Fibroblast of lung (primary cell): Measurements from ENCODE around the gene SPATA20. TPM values are rescaled to one million over a fixed set of nuclear protein-coding genes. Genes with fewer than 3 reads are reported as not detected.

Experiments used
- DNase-seq, 2 donors: peaks; one replicate each; pipeline versions ENCODE4 v3.0.0 to v3.0.0-alpha.2; 2010; ENCODE audit warnings: low read depth in 2 of 2
- H2AFZ ChIP-seq: 2 replicates; pipeline ENCODE4 v1.5.1; 2012; ENCODE audit warnings: low read length, control low read depth, inconsistent platforms
- H3K27ac ChIP-seq: 2 replicates; pipeline ENCODE4 v1.5.1; 2011; ENCODE audit warnings: low read length, control low read depth; ENCODE audit not compliant: insufficient read depth
- H3K27me3 ChIP-seq: 2 replicates; pipeline ENCODE4 v1.5.1; 2011; ENCODE audit warnings: mild to moderate bottlenecking, low read length; ENCODE audit not compliant: control insufficient read depth, insufficient read depth
- H3K36me3 ChIP-seq: 2 replicates; pipeline ENCODE4 v1.5.1; 2011; ENCODE audit warnings: low read length; ENCODE audit not compliant: control insufficient read depth, insufficient read depth
- H3K4me1 ChIP-seq: 2 replicates; pipeline ENCODE4 v1.5.1; 2011; ENCODE audit warnings: low read length; ENCODE audit not compliant: control insufficient read depth, insufficient read depth; ENCODE audit errors: extremely low read depth
- H3K4me2 ChIP-seq: 2 replicates; pipeline ENCODE4 v1.5.1; 2011; ENCODE audit warnings: low read length, control low read depth; ENCODE audit not compliant: insufficient read depth; ENCODE audit errors: extremely low read depth
- H3K4me3 ChIP-seq, 4 experiments: fragments of 200-600 bp in 1 of 4; sonication (generic) in 1 of 4; replicated peaks in 1 of 4; 2 replicates each; pipeline ENCODE4 v1.5.1; 2011 to 2016; ENCODE audit warnings: low read length in 4 of 4, low read depth in 3 of 4, mild to moderate bottlenecking in 3 of 4, control low read depth in 2 of 4, inconsistent platforms in 1 of 4, mixed read lengths in 1 of 4; ENCODE audit not compliant: insufficient read depth in 1 of 4; ENCODE audit errors: control extremely low read depth in 1 of 4
- H3K79me2 ChIP-seq: 2 replicates; pipeline ENCODE4 v1.5.1; 2012; ENCODE audit warnings: mild to moderate bottlenecking, low read length, inconsistent platforms; ENCODE audit not compliant: control insufficient read depth, insufficient read depth
- H3K9ac ChIP-seq: 2 replicates; pipeline ENCODE4 v1.5.1; 2011; ENCODE audit warnings: mild to moderate bottlenecking, low read length, control low read depth; ENCODE audit not compliant: insufficient read depth
- H3K9me3 ChIP-seq: 2 replicates; pipeline ENCODE4 v1.5.1; 2012; ENCODE audit warnings: low read depth, low read length; ENCODE audit not compliant: control insufficient read depth, insufficient read depth
- H4K20me1 ChIP-seq: 2 replicates; pipeline ENCODE4 v1.5.1; 2011; ENCODE audit warnings: low read length; ENCODE audit not compliant: control insufficient read depth, insufficient read depth; ENCODE audit errors: extremely low read depth
- EZH2 ChIP-seq: IDR thresholded peaks from 2 replicates; pipeline ENCODE4 v1.5.1; 2012; ENCODE audit warnings: low read length, control low read depth, mild to moderate bottlenecking; ENCODE audit errors: missing control alignments
- polyA plus RNA-seq, 2 donors: library from polyadenylated mRNA; depleted of rRNA in 1 of 2; stranded (reverse) in 1 of 2; unstranded in 1 of 2; fragments of >200 nt; gene quantifications; 2 replicates each; pipeline ENCODE4 v1.2.1, GENCODE V29; 2011 to 2012; ENCODE audit warnings: missing spikeins in 1 of 2
- total RNA-seq: library from RNA; depleted of rRNA; stranded (reverse); fragments of >200 nt; gene quantifications from 2 replicates; pipeline ENCODE4 v1.2.1, GENCODE V29; 2014
- TF ChIP-seq, protein P1 (sequence below), 2 donors: IDR thresholded peaks in 1 of 2; conservative IDR thresholded peaks in 1 of 2; 1 replicate in 1 of 2; 2 replicates in 1 of 2; pipeline ENCODE4 v1.5.1; 2011 to 2012; ENCODE audit warnings: low read length in 2 of 2, control low read depth in 1 of 2, inconsistent platforms in 1 of 2, low read depth in 1 of 2, mild to moderate bottlenecking in 1 of 2

The SPATA20 gene
- total and polyA plus RNA-seq, 2 donors (not counting 1 experiment from before 2014, with no cell fraction given): 21.6 to 119 TPM

GRCh38 chr17:50576864-50577263, 29.9 kb downstream of the SPATA20 start:
- H3K27me3 ChIP-seq: peaks cover 3% of the 10 kb centered on the region
- no peak overlapping the region for H3K4me3 ChIP-seq
- H3K4me2 ChIP-seq: no peak overlapping the region
- no peaks in the 10 kb centered on the region for H4K20me1 ChIP-seq
- no peak for DNase-seq
- no peak overlapping the region for H3K27ac ChIP-seq
- no peaks in the 10 kb centered on the region for H3K36me3 ChIP-seq
- no peak for TF ChIP-seq EZH2
- TF ChIP-seq, protein P1, sequence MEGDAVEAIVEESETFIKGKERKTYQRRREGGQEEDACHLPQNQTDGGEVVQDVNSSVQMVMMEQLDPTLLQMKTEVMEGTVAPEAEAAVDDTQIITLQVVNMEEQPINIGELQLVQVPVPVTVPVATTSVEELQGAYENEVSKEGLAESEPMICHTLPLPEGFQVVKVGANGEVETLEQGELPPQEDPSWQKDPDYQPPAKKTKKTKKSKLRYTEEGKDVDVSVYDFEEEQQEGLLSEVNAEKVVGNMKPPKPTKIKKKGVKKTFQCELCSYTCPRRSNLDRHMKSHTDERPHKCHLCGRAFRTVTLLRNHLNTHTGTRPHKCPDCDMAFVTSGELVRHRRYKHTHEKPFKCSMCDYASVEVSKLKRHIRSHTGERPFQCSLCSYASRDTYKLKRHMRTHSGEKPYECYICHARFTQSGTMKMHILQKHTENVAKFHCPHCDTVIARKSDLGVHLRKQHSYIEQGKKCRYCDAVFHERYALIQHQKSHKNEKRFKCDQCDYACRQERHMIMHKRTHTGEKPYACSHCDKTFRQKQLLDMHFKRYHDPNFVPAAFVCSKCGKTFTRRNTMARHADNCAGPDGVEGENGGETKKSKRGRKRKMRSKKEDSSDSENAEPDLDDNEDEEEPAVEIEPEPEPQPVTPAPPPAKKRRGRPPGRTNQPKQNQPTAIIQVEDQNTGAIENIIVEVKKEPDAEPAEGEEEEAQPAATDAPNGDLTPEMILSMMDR (conservative IDR thresholded peaks at IDR 0.05 in 1 of 2, IDR thresholded peaks at IDR 0.05 in 1 of 2; ENCODE audit: low read depth in 1 of 2, low read length in 2 of 2): no peak
- no peak overlapping the region for H2AFZ ChIP-seq
- H3K4me1 ChIP-seq: no peaks in the 10 kb centered on the region
- H3K79me2 ChIP-seq: no peaks in the 10 kb centered on the region
- no peaks in the 10 kb centered on the region for H3K9me3 ChIP-seq
- no peak overlapping the region for H3K9ac ChIP-seq

DNA sequence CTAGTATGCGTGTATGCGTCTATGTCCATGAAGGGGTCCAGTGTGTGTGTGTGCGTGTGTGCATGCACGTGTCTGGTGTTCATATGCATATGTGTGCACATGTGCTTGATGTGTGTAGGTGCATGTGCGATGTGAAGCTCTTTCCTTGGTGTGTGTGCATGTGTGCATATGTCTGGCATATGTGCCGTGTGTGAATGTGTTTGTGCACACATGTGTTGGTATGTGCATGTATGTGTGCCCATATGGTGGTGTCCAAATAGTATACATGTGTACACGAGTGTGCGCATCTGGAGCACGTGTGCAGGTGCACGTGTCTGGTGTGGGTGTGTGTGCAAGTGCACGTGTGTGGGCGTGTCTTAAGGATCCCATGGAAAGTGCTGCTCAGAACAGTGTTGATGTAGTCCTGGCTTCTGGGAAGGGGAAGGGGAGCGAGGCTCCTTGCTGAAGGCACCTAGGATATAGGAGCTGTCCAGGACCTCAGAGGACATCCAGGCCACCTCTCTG, 30.5 kb downstream of the SPATA20 start:
- Histone ChIP-seq H3K4me1 (no peaks in the 10 kb centered on the region), H3K27ac (no peak overlapping the region), H2AFZ (no peak overlapping the region), H4K20me1 (no peaks in the 10 kb centered on the region), H3K4me3 (no peak overlapping the region), H3K9ac (no peak overlapping the region), H3K79me2 (no peaks in the 10 kb centered on the region), H3K27me3 (peaks cover 4% of the 10 kb centered on the region), H3K4me2 (no peak overlapping the region), H3K9me3 (no peaks in the 10 kb centered on the region), H3K36me3 (no peaks in the 10 kb centered on the region)
- TF ChIP-seq EZH2: no peak
- TF ChIP-seq, protein P1 (conservative IDR thresholded peaks at IDR 0.05 in 1 of 2, IDR thresholded peaks at IDR 0.05 in 1 of 2; ENCODE audit: low read depth in 1 of 2, low read length in 2 of 2): no peak
- no peak for DNase-seq

DNA sequence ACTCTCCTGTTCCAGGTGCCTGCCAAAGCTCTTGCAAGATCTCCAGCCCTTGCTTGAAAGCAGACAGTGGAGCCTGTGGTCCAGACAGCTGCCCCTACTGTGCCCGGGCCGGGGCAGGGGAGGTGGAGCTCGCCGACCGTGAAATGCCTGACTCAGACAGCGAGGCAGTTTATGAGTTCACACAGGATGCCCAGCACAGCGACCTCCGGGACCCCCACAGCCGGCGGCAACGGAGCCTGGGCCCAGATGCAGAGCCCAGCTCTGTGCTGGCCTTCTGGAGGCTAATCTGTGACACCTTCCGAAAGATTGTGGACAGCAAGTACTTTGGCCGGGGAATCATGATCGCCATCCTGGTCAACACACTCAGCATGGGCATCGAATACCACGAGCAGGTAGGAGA, 31.2 kb downstream of the SPATA20 start:
- H3K79me2 ChIP-seq: no peaks in the 10 kb centered on the region
- H3K4me3 ChIP-seq: no peak overlapping the region
- H3K36me3 ChIP-seq: no peaks in the 10 kb centered on the region
- no peak for DNase-seq
- H3K27ac ChIP-seq: no peak overlapping the region
- peaks cover 7% of the 10 kb centered on the region for H3K27me3 ChIP-seq
- no peak for TF ChIP-seq EZH2
- TF ChIP-seq, protein P1 (conservative IDR thresholded peaks at IDR 0.05 in 1 of 2, IDR thresholded peaks at IDR 0.05 in 1 of 2; ENCODE audit: low read depth in 1 of 2, low read length in 2 of 2): no peak
- no peaks in the 10 kb centered on the region for H3K4me1 ChIP-seq
- H3K4me2 ChIP-seq: no peak overlapping the region
- no peaks in the 10 kb centered on the region for H4K20me1 ChIP-seq
- no peaks in the 10 kb centered on the region for H3K9me3 ChIP-seq
- no peak overlapping the region for H2AFZ ChIP-seq
- H3K9ac ChIP-seq: no peak overlapping the region
